Osteoblast (primary cell): ENCODE data around the gene TTLL10. TPM values are rescaled to one million over a fixed set of nuclear protein-coding genes. Genes with fewer than 3 reads are reported as not detected.

Experiments
- DNase-seq: peaks from one replicate; pipeline ENCODE4 v3.0.0; 2011; ENCODE audit warnings: low spot score, mixed read lengths; ENCODE audit not compliant: insufficient read length; ENCODE audit errors: missing footprints
- H2AFZ ChIP-seq: 2 replicates; pipeline ENCODE4 v1.6.0; 2011; ENCODE audit warnings: mild to moderate bottlenecking, low read length
- H3K27ac ChIP-seq: 2 replicates; pipeline ENCODE4 v1.5.1; 2011; ENCODE audit warnings: mild to moderate bottlenecking, low read depth, low read length, moderate library complexity
- H3K27me3 ChIP-seq: 2 replicates; pipeline ENCODE4 v1.6.0; 2012; ENCODE audit warnings: mild to moderate bottlenecking, control low read depth, inconsistent platforms, low read length, moderate library complexity; ENCODE audit not compliant: insufficient read depth
- H3K36me3 ChIP-seq: 2 replicates; pipeline ENCODE4 v1.5.1; 2011; ENCODE audit warnings: mild to moderate bottlenecking, low read length, control low read depth, moderate library complexity; ENCODE audit not compliant: insufficient read depth
- H3K4me1 ChIP-seq: 2 replicates; pipeline ENCODE4 v1.5.1; 2011; ENCODE audit warnings: mild to moderate bottlenecking, low read length, control low read depth, moderate library complexity; ENCODE audit not compliant: insufficient read depth
- H3K4me2 ChIP-seq: 2 replicates; pipeline ENCODE4 v1.6.0; 2011; ENCODE audit warnings: mild to moderate bottlenecking, low read length; ENCODE audit not compliant: insufficient read depth
- H3K4me3 ChIP-seq: fragments of 200-600 bp; sonication (generic); 3 replicates; pipeline ENCODE4 v1.5.1; 2012; ENCODE audit warnings: mild to moderate bottlenecking, low read length, inconsistent platforms; ENCODE audit not compliant: insufficient read depth
- H3K79me2 ChIP-seq: 2 replicates; pipeline ENCODE4 v1.6.0; 2012; ENCODE audit warnings: mild to moderate bottlenecking, low read length, control low read depth, inconsistent platforms; ENCODE audit not compliant: insufficient read depth
- H3K9me3 ChIP-seq: 2 replicates; pipeline ENCODE4 v1.5.1; 2011; ENCODE audit warnings: low read depth, low read length, control low read depth
- H4K20me1 ChIP-seq: 2 replicates; pipeline ENCODE4 v1.6.0; 2012; ENCODE audit warnings: mild to moderate bottlenecking, low read length, control low read depth; ENCODE audit not compliant: insufficient read depth
- total RNA-seq: library from RNA; depleted of rRNA; stranded (reverse); fragments of >200 nt; gene quantifications from 2 replicates; pipeline ENCODE4 v1.2.3, GENCODE V29; 2012
- TF ChIP-seq, protein P1 (sequence below): IDR thresholded peaks from 2 replicates; pipeline ENCODE4 v1.5.1; 2011; ENCODE audit warnings: mild to moderate bottlenecking, low read depth, low read length, moderate library complexity; ENCODE audit errors: extremely low read depth

TTLL10 gene
- total RNA-seq, 1 donor, result not detected

DNA sequence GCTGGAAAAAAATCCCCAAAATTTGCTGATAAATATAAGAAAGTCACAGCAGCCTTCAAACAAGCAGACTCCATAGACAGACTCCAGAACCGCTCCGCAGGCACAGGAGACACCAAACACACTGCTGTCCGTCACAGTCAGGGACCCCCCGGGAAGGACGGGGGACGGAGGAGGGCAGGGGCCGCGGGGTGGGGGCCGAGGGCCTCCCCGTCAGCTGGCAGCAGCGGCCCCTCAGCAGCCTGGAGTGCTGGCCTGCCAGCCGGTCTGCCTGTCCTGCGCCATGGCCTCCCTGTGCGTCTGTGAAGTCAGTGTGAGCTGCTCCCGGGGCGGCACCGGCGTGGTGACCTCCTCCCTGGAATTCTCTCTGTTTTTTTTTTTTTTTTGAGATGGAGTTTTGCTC, 47.7 kb upstream of the TTLL10 start:
- Histone ChIP-seq H3K4me3 (no peak overlapping the region), H3K79me2 (no peaks in the 10 kb centered on the region), H2AFZ (no peak overlapping the region), H4K20me1 (peaks cover 3% of the 10 kb centered on the region), H3K4me1 (no peaks in the 10 kb centered on the region), H3K27me3 (no peaks in the 10 kb centered on the region), H3K4me2 (no peak overlapping the region), H3K27ac (no peak overlapping the region), H3K36me3 (no peaks in the 10 kb centered on the region), H3K9me3 (no peaks in the 10 kb centered on the region)
- peak; percentile 57 for DNase-seq
- TF ChIP-seq, protein P1, sequence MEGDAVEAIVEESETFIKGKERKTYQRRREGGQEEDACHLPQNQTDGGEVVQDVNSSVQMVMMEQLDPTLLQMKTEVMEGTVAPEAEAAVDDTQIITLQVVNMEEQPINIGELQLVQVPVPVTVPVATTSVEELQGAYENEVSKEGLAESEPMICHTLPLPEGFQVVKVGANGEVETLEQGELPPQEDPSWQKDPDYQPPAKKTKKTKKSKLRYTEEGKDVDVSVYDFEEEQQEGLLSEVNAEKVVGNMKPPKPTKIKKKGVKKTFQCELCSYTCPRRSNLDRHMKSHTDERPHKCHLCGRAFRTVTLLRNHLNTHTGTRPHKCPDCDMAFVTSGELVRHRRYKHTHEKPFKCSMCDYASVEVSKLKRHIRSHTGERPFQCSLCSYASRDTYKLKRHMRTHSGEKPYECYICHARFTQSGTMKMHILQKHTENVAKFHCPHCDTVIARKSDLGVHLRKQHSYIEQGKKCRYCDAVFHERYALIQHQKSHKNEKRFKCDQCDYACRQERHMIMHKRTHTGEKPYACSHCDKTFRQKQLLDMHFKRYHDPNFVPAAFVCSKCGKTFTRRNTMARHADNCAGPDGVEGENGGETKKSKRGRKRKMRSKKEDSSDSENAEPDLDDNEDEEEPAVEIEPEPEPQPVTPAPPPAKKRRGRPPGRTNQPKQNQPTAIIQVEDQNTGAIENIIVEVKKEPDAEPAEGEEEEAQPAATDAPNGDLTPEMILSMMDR, result no peak

DNA sequence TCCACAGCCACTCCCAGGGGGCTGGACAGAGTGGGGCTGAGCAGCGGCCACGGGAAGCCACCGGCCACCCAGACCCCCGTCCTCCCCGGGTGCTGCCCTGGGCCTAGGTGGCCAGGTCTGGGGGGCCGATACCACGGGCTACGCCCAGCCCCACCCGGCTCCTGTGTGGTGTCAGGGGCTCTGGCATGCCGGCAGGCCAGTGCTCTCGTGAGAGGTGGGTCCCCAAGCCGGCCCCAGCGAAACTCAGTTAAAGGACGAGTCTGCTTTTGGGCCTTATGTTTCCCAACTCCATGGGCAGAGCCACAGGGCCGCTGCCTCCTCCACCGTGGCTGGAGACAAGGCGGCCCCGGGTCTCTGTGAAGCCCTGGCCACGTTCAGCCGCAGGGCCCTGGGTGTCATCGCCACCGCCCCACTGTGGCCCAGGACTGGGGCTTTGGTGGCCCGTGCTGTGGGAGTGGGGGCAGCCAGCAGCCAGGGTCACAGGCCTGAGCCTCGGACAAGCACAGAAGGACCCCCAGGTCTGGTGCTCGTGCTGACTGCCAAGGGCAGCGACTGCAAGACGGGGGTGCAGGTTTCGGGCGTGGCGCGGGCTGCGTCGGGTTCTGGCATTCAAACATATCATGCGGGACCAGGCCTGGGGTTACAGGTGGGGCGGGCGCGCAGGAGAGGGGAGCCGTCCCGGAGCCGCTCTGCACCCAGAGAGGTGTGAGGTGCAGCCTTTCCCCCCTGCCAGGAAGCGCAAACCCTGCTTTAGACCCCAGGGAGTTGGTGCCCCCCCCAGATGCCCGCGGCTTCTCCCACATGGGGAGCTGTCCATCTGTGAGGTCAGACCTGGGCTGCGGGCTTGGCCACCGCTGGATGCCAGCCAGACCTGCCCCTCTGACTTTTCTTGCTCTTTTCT, 45.9 kb upstream of the TTLL10 start:
- Histone ChIP-seq H3K79me2 (no peaks in the 10 kb centered on the region), H3K36me3 (no peaks in the 10 kb centered on the region), H2AFZ (no peak overlapping the region), H3K4me2 (no peak overlapping the region), H3K27ac (no peak overlapping the region), H3K9me3 (no peaks in the 10 kb centered on the region), H3K4me1 (no peaks in the 10 kb centered on the region), H4K20me1 (peaks cover 2% of the 10 kb centered on the region), H3K4me3 (no peak overlapping the region), H3K27me3 (no peaks in the 10 kb centered on the region)
- TF ChIP-seq, protein P1, result no peak
- DNase-seq, result no peak

DNA sequence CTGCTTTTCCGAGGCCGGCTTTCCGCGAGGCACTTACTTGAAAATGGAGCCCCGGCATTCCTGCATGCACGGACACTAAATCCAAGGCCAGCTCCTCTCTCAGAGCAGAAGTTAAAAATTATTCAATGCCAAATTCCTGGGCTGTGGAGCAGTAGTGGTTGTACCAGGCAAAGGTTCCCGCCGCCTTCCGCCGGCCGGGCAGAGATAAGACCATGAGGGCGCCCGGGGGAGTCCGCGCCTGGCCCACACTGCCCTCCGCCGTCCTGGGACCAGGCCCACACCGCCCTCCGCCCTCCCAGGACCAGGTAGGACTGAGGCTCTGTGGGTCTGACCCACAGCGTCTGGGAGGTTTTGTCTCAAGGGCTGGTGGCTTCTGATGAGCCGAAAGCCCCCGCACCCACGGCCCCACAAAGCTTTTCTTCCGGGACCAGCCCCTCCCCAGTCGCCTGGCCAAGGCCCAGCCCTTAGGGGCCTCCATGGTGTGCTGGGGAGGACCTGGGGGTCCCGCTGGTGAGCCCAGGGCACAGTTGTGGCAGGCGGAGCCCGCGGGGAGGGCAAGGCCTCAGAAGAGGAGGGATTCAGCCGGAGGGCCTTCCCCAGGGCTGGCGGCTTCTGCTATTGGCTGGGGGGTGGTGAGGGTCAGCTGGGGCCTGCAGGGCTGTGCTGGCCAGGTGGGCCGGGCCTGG, 45.1 kb upstream of the TTLL10 start:
- H3K27me3 ChIP-seq, result no peaks in the 10 kb centered on the region
- no peaks in the 10 kb centered on the region for H3K9me3 ChIP-seq
- H3K4me3 ChIP-seq, result no peak overlapping the region
- no peaks in the 10 kb centered on the region for H3K36me3 ChIP-seq
- no peak overlapping the region for H3K27ac ChIP-seq
- H3K4me2 ChIP-seq, result no peak overlapping the region
- TF ChIP-seq, protein P1, result no peak
- DNase-seq, result no peak
- no peaks in the 10 kb centered on the region for H3K79me2 ChIP-seq
- H2AFZ ChIP-seq, result no peak overlapping the region
- H4K20me1 ChIP-seq, result no peaks in the 10 kb centered on the region
- H3K4me1 ChIP-seq, result no peaks in the 10 kb centered on the region

DNA sequence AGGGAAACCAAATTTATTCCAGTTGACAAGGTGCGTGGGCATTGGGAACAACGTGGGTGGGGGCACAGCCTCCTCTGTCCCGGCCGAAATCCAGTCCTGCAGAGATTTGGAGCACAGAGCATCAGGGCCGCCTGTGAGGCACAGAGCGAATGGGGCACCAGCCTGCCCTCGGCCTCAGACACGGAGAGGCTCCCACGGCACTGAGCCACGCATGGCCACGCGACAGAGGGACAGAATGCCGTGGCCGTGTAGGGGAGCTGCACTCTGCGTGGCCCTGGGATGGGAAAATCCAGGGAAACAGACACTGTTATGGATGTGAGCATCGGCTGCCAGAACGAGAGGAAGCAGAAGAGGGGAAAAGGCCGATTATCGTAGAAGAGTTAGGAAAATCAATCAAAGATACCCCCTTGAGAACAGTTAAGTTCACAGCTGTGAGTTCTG, 44.3 kb upstream of the TTLL10 start:
- Histone ChIP-seq H2AFZ (no peak overlapping the region), H4K20me1 (no peaks in the 10 kb centered on the region), H3K36me3 (no peaks in the 10 kb centered on the region), H3K4me2 (no peak overlapping the region), H3K4me3 (no peak overlapping the region), H3K27ac (no peak overlapping the region), H3K79me2 (no peaks in the 10 kb centered on the region), H3K4me1 (no peaks in the 10 kb centered on the region), H3K27me3 (no peaks in the 10 kb centered on the region), H3K9me3 (no peaks in the 10 kb centered on the region)
- no peak for DNase-seq
- TF ChIP-seq, protein P1, result no peak
